Neural cell (in vitro differentiated cells): Measurements from ENCODE around the gene MGLL.

Experiments
- CTCF ChIP-seq: fragments of 450-650 bp; IDR thresholded peaks from 2 replicates; pipeline ENCODE4 v1.5.1; 2014; ENCODE audit warnings: antibody characterized with exemption, mild to moderate bottlenecking, moderate library complexity; ENCODE audit not compliant: poor library complexity, severe bottlenecking
- EP300 ChIP-seq: fragments of 450-650 bp; conservative IDR thresholded peaks from 2 replicates; pipeline ENCODE4 v1.6.1; 2014; ENCODE audit warnings: antibody characterized with exemption, mild to moderate bottlenecking, moderate library complexity; ENCODE audit not compliant: poor library complexity, severe bottlenecking
- EZH2 ChIP-seq: fragments of 200-600, 300-800 bp; shearing (Covaris generic), sonication (generic); IDR thresholded peaks from 2 replicates; pipeline ENCODE4 v1.6.1; 2014; ENCODE audit warnings: antibody characterized with exemption, low read length, borderline replicate concordance, mild to moderate bottlenecking; ENCODE audit not compliant: insufficient read depth, poor library complexity, severe bottlenecking
- POLR2AphosphoS5 ChIP-seq: IDR thresholded peaks from 2 replicates; pipeline ENCODE4 v1.6.1; 2012
- RAD21 ChIP-seq: fragments of 450-650 bp; conservative IDR thresholded peaks from 2 replicates; pipeline ENCODE4 v1.6.1; 2014; ENCODE audit warnings: antibody characterized with exemption, mild to moderate bottlenecking, moderate library complexity
- REST ChIP-seq: IDR thresholded peaks from 2 replicates; pipeline ENCODE4 v1.6.1; 2012; ENCODE audit warnings: borderline replicate concordance
- TAF1 ChIP-seq: IDR thresholded peaks from 2 replicates; pipeline ENCODE4 v1.6.1; 2012; ENCODE audit warnings: low read depth

GRCh38 chr3:127639173-127640041 lies 182.9 kb downstream of the MGLL start:
- no peak for TF ChIP-seq CTCF
- TF ChIP-seq REST: no peak
- TF ChIP-seq EP300: no peak
- TF ChIP-seq RAD21: no peak
- no peak for TF ChIP-seq POLR2AphosphoS5
- TF ChIP-seq TAF1: no peak
- no peak for TF ChIP-seq EZH2
